Activated CD8-positive, alpha-beta memory T cell treated with anti-CD3 and anti-CD28 coated beads for 48 hours (primary cell): ENCODE results near the gene EML6.

ENCODE experiments used
- DNase-seq, 3 experiments: peaks; one replicate each; pipeline ENCODE4 v3.0.0-alpha.2; 2020; ENCODE audit warnings: low read depth in 2 of 3, low spot score in 2 of 3

EML6 gene

DNA sequence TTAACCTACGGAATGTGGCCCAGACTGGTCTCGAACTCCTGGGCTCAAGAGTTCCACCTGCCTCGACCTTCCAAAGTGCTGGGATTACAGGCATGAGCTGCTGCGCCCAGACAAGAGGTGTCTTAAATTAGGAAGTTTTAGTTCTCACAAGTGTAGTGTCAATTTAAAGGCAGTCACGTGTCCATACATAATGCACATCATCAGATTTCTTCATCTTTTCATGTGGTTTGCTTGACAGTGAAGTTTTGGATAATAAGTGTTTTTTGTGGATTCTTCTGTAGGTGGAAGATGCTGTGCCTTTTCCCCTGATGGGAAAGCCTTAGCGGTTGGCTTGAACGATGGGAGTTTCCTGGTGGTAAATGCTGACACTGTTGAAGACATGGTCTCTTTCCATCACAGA, 179.3 kb downstream of the EML6 start:
- no peak for DNase-seq

DNA sequence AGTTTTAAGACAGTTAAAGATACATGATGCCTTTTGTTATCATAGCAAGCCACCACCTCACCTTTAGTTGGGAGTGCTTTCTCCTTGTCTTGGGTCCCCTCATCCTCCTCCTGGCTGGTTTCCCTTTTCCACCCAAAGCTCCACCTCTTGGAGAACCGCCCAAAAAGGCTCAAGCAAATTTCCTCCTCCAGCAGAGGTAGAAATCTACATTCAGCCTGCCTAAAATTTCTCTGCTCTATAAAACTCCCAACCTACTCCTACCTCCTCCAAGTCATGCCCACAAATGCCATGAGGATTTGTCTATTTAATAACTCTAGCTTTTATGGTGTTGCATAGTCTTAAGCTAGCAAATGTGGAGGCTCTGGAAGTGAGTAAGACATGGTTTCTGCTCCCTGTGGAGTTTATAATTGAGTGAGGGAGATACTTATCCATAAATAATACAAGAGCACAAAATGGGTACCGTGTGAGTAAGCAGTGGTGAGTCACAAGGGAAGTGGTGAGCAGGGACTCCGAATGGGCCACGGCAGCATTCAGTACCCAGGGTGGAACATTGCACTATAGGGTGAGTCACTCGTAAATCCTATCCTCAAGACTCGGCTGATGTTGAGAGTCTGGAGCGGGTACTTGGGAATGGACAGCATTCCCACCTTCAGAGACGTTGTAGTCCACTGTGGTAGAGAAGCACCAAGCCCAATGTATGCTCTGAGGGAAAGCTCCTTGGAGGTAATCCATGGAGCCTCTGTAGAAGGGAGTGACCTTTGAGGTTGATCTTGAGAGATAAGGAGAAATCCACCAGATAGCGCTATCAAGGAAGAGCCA, 180.5 kb downstream of the EML6 start:
- DNase-seq: peak; percentile 8 to 22 (median 10)

DNA sequence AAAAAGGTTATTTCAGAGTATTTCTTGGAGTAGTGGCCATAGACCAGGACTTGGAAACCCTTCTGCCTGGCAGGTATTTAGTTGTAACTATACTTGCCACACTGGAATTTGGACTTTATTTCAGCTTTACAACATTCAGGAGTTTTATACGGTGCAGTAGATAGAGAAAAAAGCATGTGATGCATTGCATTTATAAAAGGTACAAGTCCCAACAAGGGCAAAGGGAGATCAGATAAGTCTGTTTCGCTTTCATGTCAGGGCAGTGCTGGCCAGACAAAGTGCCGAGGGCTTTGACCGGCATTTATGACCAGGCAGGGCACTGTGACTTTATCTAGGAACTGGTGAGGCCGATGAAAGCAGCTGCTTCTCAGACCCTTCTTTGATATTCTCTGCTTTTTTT, 181.4 kb downstream of the EML6 start:
- no peak for DNase-seq

DNA sequence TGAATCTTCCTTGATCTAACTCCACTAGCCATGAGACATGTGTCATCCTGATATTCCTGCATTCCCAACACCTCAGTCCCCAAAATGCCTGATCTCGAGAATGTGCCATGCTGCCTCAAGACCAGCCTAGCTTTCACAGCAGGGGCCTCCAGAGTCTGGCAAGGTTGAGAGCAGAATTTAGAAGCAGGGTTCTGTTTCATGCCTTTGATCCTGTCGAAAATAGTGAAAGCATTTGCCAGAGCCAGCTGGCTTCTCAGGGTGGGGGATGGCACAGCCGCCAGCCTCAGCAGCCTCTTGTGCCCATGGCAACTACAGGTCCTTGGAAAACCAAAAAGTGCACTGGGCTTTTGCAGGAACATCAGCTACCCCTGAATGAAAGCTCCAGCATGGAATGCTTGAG, 183.3 kb downstream of the EML6 start:
- DNase-seq: no peak

DNA sequence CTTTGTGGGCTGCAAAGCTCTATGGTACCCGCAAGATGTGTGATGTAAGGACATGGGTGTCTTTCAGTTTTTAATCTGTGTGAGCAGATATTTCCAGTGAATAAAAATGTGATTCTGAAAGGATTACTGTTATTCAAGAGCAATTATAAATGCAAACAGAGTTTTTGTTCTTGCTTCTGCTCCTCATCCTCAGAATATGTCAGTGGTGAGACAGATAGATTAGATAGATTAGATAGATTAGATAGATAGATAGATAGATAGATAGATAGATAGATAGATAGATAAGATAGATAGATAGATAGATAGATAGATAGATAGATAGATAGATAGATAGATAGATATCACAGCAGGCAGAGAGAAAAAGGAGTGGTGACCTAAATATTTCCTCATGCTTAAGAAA, 184.2 kb downstream of the EML6 start:
- no peak for DNase-seq

DNA sequence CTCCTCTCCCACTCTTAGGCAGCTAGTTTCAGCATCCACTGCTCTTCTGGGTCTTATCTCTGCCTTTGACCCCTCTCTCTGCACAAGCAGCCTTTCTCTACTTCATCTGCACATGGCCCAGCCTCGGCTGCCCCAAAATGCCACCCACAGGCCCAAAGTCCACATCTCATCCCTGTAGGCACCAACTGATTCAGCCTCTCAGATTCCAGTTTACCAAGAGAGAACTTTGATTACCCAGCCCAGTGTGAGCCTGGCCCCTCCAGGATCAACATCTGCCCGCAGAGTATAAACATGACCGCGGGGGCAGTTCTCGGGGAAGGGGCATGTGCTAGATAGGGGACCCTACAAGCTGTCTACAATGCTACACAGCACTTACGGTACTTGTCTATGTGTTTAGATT, 185.1 kb downstream of the EML6 start:
- DNase-seq: no peak

DNA sequence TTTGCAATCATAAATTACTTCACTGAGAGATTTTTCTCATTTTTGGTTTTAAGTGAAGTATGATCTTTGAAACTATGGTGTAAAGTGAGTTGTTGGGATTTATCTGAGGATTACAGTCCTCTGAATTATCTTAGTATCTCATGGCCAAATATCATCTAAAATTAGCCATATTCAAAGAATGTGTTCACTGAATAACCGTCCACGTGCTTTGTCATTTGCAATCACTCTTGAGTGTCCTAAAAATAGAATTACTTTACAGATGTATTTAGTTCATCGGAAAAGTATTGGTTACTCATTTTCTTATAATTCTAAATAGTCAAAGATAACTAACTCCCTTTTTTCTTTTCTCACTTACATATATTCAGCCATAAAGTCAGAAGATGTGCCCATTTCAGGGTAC, 185.5 kb downstream of the EML6 start:
- DNase-seq: no peak

DNA sequence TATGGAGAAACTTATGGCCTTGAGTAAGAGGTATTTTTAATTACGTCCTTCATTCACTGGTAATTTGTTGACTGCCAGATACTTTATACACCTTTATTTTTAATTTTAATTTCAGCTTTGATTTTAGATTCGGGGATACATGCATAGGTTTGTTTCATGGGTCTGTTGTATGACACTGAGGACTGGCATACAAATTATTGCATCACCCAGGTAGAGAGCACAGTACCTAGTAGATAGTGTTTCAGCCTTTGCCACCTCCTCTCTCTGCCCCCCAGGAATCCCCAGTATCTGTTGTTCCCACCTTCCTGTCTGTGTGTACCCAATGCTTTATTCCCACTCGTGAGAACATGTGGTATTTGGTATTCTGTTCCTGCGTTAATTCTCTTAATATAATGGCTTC, 188.8 kb downstream of the EML6 start:
- no peak for DNase-seq

DNA sequence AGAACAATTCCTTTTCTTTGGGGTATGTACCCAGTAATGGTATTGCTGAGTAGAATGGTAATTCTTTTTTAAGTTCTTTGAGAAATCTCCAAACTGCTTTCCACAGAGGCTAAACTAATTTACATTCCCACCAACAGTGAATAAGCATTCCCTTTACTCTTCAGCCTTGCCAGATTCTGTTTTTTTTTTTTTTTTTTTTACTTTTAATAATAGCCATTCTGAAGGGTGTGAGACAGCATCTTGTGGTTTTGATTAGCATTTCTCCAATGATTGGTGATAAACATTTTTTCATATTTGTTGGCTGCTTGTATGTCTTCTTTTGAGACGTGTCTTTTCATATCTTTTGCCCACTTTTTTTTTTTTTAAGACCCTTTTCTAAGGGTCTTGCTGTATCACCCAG, 189.4 kb downstream of the EML6 start:
- DNase-seq: no peak

DNA sequence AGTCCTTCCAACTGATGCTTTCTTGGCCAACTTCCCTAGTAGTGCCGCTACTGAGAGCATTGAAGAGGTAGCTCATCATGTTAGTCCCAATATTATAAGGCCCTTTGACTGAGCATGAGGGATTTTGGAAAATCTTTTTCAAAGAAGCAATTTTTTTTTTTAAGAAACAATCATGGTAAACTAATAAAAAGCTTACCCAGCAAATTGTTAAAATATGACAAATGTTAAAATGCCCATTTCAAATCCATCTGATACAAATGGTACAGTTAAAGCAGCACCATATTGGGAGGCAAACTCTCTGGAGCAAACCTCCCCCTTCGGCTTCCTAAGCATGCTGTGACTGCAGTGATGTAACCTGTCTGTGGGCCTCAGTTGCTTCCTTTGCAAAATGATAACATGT, 191.2 kb downstream of the EML6 start:
- DNase-seq: no peak

DNA sequence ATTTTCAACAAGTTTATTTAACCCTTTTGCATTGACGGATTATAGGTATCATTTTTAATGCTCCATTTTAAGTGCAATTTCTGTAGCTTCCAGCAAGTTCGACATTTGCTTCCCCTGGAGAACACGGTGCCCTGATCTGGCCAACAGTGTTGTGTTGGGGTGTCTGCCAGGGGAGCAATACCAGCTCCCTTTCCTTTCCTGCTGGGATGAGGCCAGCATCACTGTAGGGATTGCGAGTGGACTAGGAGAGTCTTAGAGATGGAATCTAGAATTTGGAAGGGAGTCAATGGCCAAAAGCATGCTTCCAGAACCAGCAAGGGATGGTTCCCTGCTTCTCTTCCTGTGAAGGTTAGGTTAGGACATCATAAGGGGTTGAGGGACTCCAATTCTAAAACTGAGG, 191.6 kb downstream of the EML6 start:
- DNase-seq: no peak

DNA sequence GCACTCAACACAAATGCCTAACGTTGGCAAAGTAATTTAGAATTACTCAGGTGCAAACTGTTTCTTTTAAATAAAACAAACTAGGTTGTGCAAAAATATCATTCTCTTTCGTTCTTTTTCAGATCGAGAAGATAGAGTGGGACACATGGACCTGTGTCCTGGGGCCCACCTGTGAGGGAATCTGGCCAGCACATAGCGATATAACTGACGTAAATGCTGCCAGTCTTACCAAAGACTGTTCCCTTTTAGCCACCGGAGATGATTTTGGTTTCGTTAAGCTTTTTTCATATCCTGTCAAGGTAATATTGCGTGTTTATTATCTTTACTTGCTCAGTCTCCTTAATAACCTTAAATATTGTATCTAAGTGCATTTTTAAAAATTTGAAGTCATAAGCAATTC, 193.2 kb downstream of the EML6 start:
- no peak for DNase-seq

DNA sequence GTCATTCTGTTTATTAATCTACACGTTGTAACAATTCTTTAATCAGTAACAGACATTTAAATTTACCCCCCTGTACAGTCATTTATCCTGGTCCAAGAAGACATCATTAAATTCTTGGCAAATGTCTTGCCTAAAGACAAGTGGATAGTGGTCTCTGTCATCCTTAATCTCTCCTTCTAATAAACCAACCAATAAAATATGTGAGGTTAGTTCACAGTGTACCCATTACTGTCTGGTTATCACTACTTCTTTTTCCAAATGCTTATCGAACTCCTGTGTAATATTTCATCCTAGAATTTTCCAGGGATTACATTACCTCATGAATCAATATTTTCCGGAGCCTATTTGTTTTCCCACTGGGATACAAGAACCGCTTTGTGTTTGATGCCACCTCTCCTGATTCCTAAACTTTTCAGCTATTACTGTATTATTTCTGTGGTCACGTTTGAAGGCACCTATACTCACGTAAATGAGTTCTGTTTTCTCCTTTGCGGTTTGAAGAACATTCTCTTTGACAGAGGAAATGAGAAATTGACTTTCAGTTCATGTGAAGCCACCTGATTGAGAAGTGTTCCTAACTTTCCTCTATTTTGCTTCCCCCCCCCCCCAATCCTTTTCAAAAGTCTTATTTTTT, 195.3 kb downstream of the EML6 start:
- no peak for DNase-seq

DNA sequence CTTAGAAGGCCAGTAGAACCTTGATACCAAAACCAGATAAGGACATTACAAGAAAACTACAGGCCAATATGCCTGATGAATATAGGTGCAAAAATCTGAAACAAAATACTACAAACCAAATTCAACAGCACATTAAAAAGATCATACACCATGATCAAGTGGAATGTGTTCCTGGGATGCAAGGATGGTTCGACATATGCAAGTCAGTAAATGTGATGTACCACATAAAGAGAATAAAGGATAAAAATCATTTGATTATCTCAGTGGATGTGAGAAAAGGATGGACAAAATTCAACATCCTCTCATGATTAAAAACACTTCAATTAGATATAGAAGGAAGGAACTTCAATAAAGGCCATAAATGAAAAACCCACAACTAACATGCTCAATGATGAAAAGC, 197.2 kb downstream of the EML6 start:
- no peak for DNase-seq

DNA sequence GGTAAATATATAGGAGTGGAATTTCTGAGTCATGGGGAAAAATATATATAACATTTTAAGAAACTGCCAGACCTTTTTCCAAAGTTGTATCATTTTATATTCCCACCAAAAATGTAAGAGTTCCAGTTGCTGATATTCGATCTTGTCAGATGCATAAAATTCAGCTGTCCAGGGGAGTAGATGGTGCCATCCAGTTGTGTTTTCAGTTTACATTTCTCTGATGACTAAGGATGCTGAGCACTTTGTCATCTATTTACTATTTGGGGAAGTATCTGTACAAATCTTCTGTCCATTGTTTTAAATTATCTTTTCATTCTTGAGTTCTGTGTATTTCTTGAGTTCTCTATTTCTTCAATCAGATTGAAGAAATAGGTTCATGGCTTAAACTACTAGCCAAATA, 200.7 kb downstream of the EML6 start:
- no peak for DNase-seq

DNA sequence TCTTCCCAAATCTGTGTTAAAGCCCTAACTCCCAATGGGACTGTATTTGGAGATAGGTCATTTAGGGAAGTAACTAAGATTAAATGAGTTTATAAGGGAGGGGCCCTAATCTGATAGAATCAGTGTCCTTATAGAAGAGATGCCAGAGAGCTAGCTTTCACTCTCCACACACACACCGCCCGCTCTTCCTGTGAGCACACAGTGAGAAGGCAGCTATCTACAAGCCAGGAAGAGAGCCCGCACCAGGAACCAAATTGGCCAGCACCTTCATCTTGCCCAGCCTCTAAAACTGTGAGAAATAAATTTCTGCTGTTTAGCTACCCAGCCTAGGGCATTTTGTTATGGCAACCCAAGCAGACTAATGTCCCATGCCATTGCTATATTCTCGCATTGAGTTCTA, 201.6 kb downstream of the EML6 start:
- DNase-seq: no peak

DNA sequence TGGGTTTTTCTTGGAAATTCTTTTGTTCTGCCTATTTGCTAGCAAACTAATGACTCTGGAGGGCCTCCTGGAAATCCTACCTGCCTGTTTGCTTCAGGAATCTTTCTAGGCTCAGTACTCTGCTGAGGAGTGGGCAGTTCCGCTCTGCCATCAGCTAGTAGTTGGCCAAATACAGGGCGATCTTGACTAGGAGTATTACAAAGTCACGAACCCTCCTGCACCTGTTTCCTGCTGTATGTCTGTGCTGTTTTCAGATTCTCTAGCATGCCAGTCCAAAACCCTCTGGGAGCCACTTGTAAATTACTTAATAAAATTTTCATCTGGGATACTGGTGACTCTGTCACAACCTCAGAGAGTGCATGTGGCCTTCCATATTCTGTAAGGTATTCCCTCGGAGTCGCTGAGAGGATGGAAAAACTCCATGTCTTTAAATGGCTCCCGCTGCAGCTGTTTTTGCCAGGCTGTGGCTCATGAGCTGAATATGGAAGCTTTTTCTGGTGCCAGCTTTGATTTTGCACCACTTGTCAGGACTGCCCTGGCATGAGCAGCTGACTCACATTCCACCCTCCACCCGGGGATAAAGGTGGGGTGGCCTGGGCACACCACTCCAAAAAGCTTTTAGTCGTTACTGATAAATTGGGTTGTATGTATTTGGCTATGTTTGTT, 203.8 kb downstream of the EML6 start:
- DNase-seq: no peak

DNA sequence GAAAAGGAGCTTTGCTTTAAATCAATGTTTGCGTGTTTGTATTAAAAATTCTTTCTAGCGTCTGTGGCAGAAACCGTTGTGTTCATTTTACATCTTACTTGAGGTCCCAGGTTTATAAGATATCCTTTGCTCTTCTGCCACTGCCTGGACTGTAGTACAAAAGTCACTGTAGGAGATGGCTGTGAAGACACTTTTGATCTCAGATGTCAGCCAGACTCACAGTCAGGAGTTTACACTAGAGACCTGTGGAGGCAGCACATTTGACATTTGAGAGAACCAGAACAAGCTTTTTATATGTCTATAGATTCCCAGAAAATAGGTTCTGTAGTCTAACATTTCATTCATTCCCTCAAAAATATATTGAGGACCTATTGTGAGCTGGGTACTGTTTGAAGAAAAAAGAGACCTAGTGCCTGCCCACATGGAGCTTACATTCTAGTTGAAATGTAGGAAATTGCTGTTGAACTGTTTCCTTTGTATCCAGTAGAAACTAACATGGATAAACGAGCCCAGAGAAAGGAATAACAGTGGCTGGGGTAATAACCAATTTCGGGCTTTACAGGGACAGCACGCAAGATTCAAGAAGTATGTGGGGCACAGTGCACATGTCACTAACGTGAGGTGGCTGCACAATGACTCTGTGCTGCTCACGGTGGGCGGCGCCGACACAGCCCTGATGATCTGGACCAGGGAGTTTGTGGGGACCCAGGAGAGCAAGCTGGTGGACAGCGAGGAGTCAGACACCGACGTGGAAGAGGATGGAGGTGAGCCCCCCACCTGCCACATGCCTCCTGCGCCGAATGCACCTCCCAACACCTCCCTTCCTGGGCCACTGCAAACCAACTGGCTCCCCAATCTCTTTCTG, 204.5 kb downstream of the EML6 start:
- DNase-seq: no peak

DNA sequence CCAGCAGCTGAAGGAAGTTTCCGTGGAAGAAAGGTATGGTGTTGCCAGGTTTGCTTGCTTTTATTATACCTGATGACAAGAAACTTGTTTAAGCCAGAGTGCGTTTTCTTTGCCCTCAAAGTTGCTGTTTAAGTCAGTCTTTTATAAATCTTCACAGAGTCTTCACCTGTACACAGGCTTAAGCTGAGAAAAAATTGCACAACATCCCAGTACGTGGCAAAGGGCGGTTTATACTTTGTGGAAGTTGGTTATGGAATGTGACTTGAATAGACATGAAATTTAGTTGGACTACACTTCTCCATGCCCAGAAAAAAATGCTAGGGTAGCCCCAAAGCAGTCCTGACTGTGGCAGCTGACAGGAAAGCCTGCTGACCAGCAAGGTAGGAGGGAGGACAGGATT, 205.3 kb downstream of the EML6 start:
- no peak for DNase-seq

DNA sequence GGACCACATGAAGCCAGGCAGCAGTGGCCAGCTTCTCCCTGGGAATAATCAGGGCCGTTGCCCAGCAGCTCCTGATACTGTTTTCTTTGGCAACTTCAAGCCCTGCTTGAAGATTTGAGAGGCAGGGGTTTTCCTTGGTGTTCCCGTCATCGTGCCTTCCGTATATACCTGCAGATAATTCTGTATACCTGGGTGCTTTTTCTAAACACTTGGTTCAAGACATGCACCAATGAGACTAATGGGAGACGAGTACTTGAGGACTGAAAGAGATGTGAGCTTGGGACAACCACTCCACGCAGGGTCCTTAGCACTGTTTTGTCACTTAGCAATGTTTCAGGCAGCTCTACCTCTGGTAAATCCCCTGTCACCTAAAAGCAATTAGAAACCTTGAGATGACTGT, 208.0 kb downstream of the EML6 start:
- no peak for DNase-seq

DNA sequence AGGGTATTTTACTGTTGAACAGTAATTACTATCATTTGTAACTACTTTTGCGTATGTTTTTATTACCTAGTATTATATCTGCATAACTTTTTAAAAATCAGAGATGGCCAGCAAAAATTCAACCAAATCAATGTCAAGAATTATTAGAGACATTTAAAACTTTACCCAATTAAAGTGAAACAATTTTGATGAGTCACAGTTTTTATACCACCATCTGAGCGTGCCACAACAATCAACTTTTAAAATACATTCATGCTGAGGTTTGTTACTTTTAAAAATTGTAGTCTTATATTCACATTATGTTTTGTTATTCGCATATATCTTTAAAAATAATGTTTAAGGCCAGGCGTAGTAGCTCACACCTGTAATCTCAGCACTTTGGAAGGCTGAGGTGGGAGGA, 211.9 kb downstream of the EML6 start:
- DNase-seq: no peak

DNA sequence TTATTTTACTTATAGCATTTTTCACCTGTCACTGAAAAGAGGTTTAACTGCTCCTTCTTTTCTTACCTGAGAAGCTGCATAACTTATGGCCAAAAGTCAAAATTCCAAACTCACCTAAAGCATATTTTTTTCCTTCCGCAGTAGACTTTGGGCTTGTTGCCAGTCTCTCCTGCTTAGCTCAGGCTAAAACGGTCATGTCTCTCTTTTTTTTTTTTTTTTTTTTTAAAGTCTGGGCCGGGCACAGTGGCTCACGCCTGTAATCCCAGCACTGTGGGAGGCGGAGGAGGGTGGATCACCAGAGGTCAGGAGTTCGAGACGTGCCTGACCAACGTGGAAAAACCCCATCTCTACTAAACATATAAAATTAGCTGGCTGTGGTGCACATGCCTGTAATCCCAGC, 213.3 kb downstream of the EML6 start:
- DNase-seq: no peak
